Erythroblast (primary cell): ENCODE results near the gene IGFL2.
A peak's percentile ranks its signal among the peaks of the same experiment; 100 is the strongest.

ENCODE experiments used
- DNase-seq, 2 experiments: peaks; one replicate each; lab custom pipeline; 2025; lab: John Stamatoyannopoulos, UW
- GATA1 ChIP-seq: IDR thresholded peaks from 2 replicates; pipeline ENCODE4 v1.6.1; 2011; ENCODE audit warnings: low read depth, mild to moderate bottlenecking, control low read depth, low read length, moderate library complexity
- POLR2A ChIP-seq: IDR thresholded peaks from 2 replicates; pipeline ENCODE4 v1.6.1; 2011; ENCODE audit warnings: mild to moderate bottlenecking, low read length

The IGFL2 gene

GRCh38 chr19:46126086-46126580, 21.9 kb upstream of the IGFL2 start:
- TF ChIP-seq POLR2A (no peak), GATA1 (no peak)
- DNase-seq = no peak

DNA sequence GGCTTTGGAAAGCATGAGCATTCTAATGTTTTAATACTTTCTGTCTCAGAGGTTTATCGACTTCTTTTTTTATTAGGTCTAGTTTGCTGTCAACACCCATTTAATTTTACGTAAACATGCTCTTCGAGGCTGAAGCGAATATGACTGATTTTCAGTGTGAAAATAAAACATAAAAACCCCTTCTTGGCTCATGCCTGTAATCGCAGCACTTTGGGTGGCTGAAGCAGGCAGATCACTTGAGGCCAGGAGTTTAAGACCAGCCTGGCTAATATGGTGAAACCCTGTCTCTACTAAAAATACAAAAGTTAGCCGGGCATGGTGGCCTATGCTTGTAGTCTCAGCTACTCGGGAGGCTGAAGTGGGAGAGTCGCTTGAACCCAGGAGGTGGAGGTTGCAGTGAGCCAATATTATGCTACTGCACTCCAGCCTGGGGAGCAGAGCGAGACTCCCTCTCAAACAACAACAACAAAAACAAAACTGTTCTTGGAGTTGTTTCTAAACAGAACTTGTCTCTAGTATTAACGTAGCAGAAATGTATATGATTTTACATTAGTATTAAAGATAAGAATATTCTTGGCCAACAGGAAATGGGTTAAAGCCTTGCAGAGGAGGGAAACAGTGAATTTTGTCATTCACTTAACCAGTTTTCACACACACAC, 16.4 kb upstream of the IGFL2 start:
- DNase-seq = no peak
- TF ChIP-seq POLR2A (no peak), GATA1 (no peak)

- TF ChIP-seq GATA1 (no peak), POLR2A (no peak)
- DNase-seq = no peak
These were observed 15.4 kb upstream of the IGFL2 start for GRCh38 chr19:46132508-46133100.

- peak in 1 of 2 experiments; percentile 24 for DNase-seq
- no peak for TF ChIP-seq GATA1
These were observed 14.9 kb upstream of the IGFL2 start for GRCh38 chr19:46133101-46133627.

DNA sequence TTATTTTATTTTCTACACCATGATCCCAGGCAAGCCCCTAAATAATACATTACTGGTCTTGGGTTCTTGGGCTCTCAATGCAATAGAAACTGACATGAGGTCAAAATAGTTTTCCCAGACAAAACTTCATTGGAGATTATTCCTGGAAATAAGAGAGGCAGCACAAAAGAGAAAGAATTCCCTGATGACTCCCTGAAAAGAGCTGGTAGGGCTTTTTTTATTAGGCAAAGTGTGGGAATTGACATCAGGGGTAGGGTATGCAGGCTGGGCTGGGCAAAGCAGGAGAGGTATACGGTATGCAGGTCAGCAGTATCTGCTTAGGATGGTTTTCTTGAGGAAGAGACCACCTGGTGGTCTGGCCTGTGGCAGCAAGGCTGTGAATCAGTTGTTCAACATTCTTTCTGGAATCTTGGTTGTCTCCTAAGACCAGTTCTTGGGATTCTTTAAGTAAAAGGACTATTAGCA, 14.2 kb upstream of the IGFL2 start:
- no peak for TF ChIP-seq GATA1
- TF ChIP-seq POLR2A = no peak
- DNase-seq = no peak

DNA sequence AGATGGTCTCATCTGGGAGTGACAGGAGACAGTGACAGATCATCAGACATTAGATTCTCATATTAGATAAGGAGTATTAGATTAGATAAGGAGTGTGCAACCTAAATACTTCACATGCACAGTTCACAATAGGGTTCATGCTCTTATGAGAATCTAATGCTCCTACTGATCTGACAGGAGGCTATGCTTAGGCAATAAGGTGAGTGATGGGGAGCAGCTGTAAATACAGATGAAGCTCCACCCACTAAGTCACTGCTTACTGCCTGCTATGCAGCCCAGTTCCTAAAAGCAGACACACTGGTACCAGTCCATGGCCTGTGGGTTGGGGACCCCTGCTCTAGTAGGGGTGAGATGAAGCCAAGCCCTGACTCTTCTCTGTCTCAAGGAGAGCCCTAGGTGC, 13.5 kb upstream of the IGFL2 start:
- TF ChIP-seq GATA1 (no peak), POLR2A (no peak)
- peak in 1 of 2 experiments; percentile 14 for DNase-seq

- DNase-seq = no peak
- TF ChIP-seq GATA1 (no peak), POLR2A (no peak)
These were observed 10.0 kb upstream of the IGFL2 start for GRCh38 chr19:46137915-46138473.

DNA sequence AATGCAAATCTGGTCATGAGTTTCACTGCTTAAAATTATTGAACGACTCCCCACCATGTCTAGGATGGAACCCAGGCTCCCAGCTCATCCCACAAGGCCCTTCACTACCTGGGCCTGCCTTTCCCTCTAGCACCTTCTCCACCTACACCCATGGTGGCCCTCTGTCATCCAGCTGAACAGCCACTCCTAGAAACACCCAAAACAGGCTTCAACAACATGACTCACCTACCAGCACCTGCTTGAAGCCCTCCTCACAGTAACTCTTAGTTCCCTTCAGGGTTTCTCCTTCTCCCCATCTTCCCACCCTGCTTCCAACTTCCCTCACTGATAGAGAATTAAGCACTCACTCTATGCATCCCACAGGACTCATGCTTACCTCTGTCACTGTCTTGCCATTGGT, 6.6 kb upstream of the IGFL2 start:
- TF ChIP-seq GATA1 (no peak), POLR2A (no peak)
- no peak for DNase-seq

- no peak for DNase-seq
- TF ChIP-seq POLR2A (no peak), GATA1 (no peak)
These were observed 5.7 kb upstream of the IGFL2 start for GRCh38 chr19:46142294-46142693.

DNA sequence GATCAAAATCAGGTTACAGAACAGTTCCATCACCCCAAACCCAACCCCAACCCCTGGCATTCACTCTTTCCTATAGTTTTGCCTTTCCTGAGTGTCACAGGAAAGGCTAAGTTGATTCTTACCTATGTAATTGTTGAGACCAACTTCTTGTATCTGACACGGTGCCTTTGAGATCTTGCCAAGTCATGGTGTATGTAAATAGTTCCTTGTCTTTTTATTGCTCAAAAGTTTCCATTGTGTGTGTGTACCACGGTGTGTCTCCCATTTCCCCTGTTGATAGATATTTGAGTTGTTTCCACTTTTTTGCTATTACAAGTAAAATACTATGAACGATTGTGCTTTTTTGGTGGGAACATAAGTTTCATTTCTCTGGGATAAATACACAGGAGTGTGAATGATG, 3.3 kb upstream of the IGFL2 start:
- no peak for TF ChIP-seq POLR2A
- no peak for DNase-seq

- no peak for DNase-seq
- TF ChIP-seq POLR2A (no peak), GATA1 (no peak)
These were observed 785 bp upstream of the IGFL2 start for GRCh38 chr19:46147166-46147740.

GRCh38 chr19:46150606-46151005, 2.6 kb downstream of the IGFL2 start:
- TF ChIP-seq POLR2A = no peak
- TF ChIP-seq GATA1 = no peak

DNA sequence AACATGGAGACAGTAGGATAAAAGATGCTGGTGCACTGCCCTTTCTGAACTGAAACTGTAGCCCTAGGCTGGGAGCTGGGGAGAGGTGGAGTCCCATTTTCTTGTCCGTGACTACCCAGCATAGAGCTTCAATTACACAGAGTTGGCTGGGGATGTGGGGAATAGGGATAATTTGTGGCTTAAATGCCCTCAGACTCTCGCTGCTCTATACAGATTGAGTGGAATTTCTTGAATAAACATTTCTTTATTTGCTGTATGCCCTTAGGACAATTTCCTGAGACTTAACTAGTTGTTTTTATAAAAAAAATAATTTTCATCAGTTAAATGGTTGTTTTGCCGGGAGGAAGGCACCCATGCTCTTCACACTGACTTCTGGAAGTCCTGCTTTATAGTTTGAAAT, 7.2 kb downstream of the IGFL2 start:
- TF ChIP-seq GATA1 (no peak), POLR2A (no peak)
- DNase-seq = no peak

More at GRCh38 chr19:46150606-46151005, 2.6 kb downstream of the IGFL2 start:
- no peak for DNase-seq

DNA sequence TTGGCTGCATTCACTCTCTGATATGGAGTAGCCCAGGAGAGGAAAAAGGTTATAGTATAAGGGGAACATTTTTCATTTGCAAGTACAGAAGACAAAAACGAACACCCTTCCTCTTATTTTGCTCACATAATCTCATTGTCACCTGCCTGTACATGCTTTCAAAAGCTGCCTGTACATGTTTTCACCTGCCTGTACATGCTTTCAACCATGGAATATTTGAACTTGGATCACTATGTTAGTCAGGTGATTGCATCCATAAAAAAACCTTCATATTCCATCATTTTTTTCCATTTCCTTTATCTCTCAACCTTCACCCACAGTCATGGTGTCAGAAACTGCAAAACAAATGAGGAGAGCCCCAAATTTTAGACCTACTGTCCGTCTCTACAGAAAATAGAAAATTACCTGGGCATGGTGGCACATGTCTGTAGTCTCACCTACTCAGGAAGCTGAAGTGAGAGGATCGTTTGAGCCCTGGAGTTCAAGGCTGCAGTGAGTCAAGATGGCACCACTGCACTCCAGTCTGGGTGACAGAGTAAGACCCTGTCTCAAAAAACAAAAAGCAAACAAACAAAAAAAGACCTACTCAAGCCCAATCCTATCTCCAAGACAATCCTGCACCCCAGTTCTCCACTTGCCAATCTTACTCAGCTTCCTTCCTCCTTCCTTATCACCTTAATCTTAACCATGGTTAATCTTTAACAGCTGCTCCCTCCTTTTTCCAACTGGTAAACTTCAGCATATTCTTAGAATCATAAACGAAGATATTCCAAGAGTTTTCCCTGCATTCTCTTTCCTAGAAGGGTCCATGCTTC, 11.6 kb downstream of the IGFL2 start:
- no peak for DNase-seq
- TF ChIP-seq GATA1 (no peak), POLR2A (no peak)
